AG08395 (cell line): ENCODE results near the gene GPR37L1.
"Not testable (repeated sequence)": the region's sequence is repeated elsewhere in the genome, so short reads cannot be mapped to it uniquely, and the experiment has no call there.

ENCODE experiments used
- DNase-seq: peaks from one replicate; pipeline ENCODE4 v3.0.0; 2012; ENCODE audit warnings: mixed read lengths, low spot score

Gene GPR37L1

GRCh38 chr1:202133496-202133895 lies 10.8 kb downstream of the GPR37L1 start:
- no peak for DNase-seq

GRCh38 chr1:202133989-202134388 lies 11.3 kb downstream of the GPR37L1 start:
- DNase-seq: no peak

- no peak for DNase-seq
Measured at GRCh38 chr1:202134645-202135172, 12.0 kb downstream of the GPR37L1 start.

- peak; percentile 91 for DNase-seq
Measured at GRCh38 chr1:202135221-202135721, 12.6 kb downstream of the GPR37L1 start.

- DNase-seq: no peak
Measured at GRCh38 chr1:202140833-202141232, 18.1 kb downstream of the GPR37L1 start.

- DNase-seq: not testable (repeated sequence)
Measured at GRCh38 chr1:202141468-202141867, 18.8 kb downstream of the GPR37L1 start.

GRCh38 chr1:202143011-202143767 lies 20.5 kb downstream of the GPR37L1 start:
- DNase-seq: peak; percentile 29

GRCh38 chr1:202143768-202144401 lies 21.2 kb downstream of the GPR37L1 start:
- DNase-seq: peak; percentile 34

GRCh38 chr1:202144402-202145067 lies 21.8 kb downstream of the GPR37L1 start, which contains the start of gene ARL8A:
Gene ARL8A, minus strand, starts transcription at chr1:202144737. Its CDS starts 165 bp downstream, at chr1:202144572.
- DNase-seq: peak; percentile 76

GRCh38 chr1:202145068-202145743 lies 22.5 kb downstream of the GPR37L1 start:
- DNase-seq: peak; percentile 21

GRCh38 chr1:202145744-202146140 lies 23.0 kb downstream of the GPR37L1 start:
- not testable (repeated sequence) for DNase-seq

- no peak for DNase-seq
Measured at GRCh38 chr1:202146279-202146678, 23.6 kb downstream of the GPR37L1 start.

- DNase-seq: no peak
Measured at GRCh38 chr1:202146993-202147392, 24.3 kb downstream of the GPR37L1 start.

GRCh38 chr1:202148391-202148790 lies 25.7 kb downstream of the GPR37L1 start:
- no peak for DNase-seq

GRCh38 chr1:202149566-202149965 lies 26.8 kb downstream of the GPR37L1 start:
- DNase-seq: peak; percentile 63

- no peak for DNase-seq
Measured at GRCh38 chr1:202150187-202150586, 27.5 kb downstream of the GPR37L1 start.

- no peak for DNase-seq
Measured at GRCh38 chr1:202150602-202151001, 27.9 kb downstream of the GPR37L1 start.

- DNase-seq: no peak
Measured at GRCh38 chr1:202151045-202151444, 28.3 kb downstream of the GPR37L1 start.

- DNase-seq: no peak
Measured at GRCh38 chr1:202152399-202152798, 29.7 kb downstream of the GPR37L1 start.

GRCh38 chr1:202153284-202153683 lies 30.6 kb downstream of the GPR37L1 start:
- DNase-seq: no peak

GRCh38 chr1:202154148-202154765 lies 31.5 kb downstream of the GPR37L1 start:
- no peak for DNase-seq
